ENCODE measurements around the gene CRHR1.

Gene CRHR1

GRCh38 chr17:45794840-45795239, 10.7 kb downstream of the CRHR1 start:
- Histone ChIP-seq H3K4me2 (ENCODE audit: low read depth, low read length, poor library complexity, severe bottlenecking) (no peak overlapping the region), H3F3A (ENCODE audit: insufficient read depth) (no peaks in the 10 kb centered on the region), H3K9me3 (ENCODE audit: insufficient read depth, low read length) (no peaks in the 10 kb centered on the region), H2AFZ (ENCODE audit: low read depth, low read length, severe bottlenecking) (no peak overlapping the region), H3K9me2 (replicated peaks; ENCODE audit: insufficient read depth, low read length) (no peaks in the 10 kb centered on the region), H3K9ac (ENCODE audit: low read length) (no peak overlapping the region), H3K4me3 (ENCODE audit: insufficient read depth, low read length, poor library complexity, severe bottlenecking) (no peak overlapping the region), H3K36me3 (ENCODE audit: low read length) (no peaks in the 10 kb centered on the region), H3K27ac (ENCODE audit: low read depth, low read length) (no peak overlapping the region), H4K20me1 (ENCODE audit: low read depth, low read length) (no peaks in the 10 kb centered on the region), H3K27me3 (ENCODE audit: low read length) (no peaks in the 10 kb centered on the region), H3K79me2 (ENCODE audit: insufficient read depth, low read length) (no peaks in the 10 kb centered on the region)
- TF ChIP-seq EZH2phosphoT487 (conservative IDR thresholded peaks at IDR 0.05; ENCODE audit: low read length), result no peak

- H3K4me2 ChIP-seq (ENCODE audit: low read depth, low read length, poor library complexity, severe bottlenecking), result no peak overlapping the region
- H2AFZ ChIP-seq (ENCODE audit: low read depth, low read length, severe bottlenecking), result no peak overlapping the region
- H3K9me2 ChIP-seq (replicated peaks; ENCODE audit: insufficient read depth, low read length), result no peaks in the 10 kb centered on the region
- H3K27ac ChIP-seq (ENCODE audit: low read depth, low read length), result no peak overlapping the region
- no peaks in the 10 kb centered on the region for H3K9me3 ChIP-seq (ENCODE audit: insufficient read depth, low read length)
- H3F3A ChIP-seq (ENCODE audit: insufficient read depth), result no peaks in the 10 kb centered on the region
- H3K9ac ChIP-seq (ENCODE audit: low read length), result no peak overlapping the region
- no peaks in the 10 kb centered on the region for H3K79me2 ChIP-seq (ENCODE audit: insufficient read depth, low read length)
- H4K20me1 ChIP-seq (ENCODE audit: low read depth, low read length), result no peaks in the 10 kb centered on the region
- no peak overlapping the region for H3K4me3 ChIP-seq (ENCODE audit: insufficient read depth, low read length, poor library complexity, severe bottlenecking)
- no peak for TF ChIP-seq CTCF (IDR thresholded peaks at IDR 0.05; ENCODE audit: insufficient read depth, low read length, poor library complexity, severe bottlenecking)
- TF ChIP-seq EZH2phosphoT487 (conservative IDR thresholded peaks at IDR 0.05; ENCODE audit: low read length), result no peak
- no peaks in the 10 kb centered on the region for H3K27me3 ChIP-seq (ENCODE audit: low read length)
- no peaks in the 10 kb centered on the region for H3K36me3 ChIP-seq (ENCODE audit: low read length)
These were observed 16.7 kb downstream of the CRHR1 start for GRCh38 chr17:45800816-45801215.

GRCh38 chr17:45801421-45801820, 17.3 kb downstream of the CRHR1 start:
- no peaks in the 10 kb centered on the region for H3K27me3 ChIP-seq (ENCODE audit: low read length)
- no peak overlapping the region for H3K27ac ChIP-seq (ENCODE audit: low read depth, low read length)
- no peak overlapping the region for H3K4me2 ChIP-seq (ENCODE audit: low read depth, low read length, poor library complexity, severe bottlenecking)
- H3K9ac ChIP-seq (ENCODE audit: low read length), result no peak overlapping the region
- no peaks in the 10 kb centered on the region for H3K79me2 ChIP-seq (ENCODE audit: insufficient read depth, low read length)
- no peaks in the 10 kb centered on the region for H3K9me3 ChIP-seq (ENCODE audit: insufficient read depth, low read length)
- no peaks in the 10 kb centered on the region for H4K20me1 ChIP-seq (ENCODE audit: low read depth, low read length)
- H3K4me3 ChIP-seq (ENCODE audit: insufficient read depth, low read length, poor library complexity, severe bottlenecking), result no peak overlapping the region
- H3K36me3 ChIP-seq (ENCODE audit: low read length), result no peaks in the 10 kb centered on the region
- H3F3A ChIP-seq (ENCODE audit: insufficient read depth), result no peaks in the 10 kb centered on the region
- no peaks in the 10 kb centered on the region for H3K9me2 ChIP-seq (replicated peaks; ENCODE audit: insufficient read depth, low read length)
- H2AFZ ChIP-seq (ENCODE audit: low read depth, low read length, severe bottlenecking), result no peak overlapping the region
- TF ChIP-seq EZH2phosphoT487 (conservative IDR thresholded peaks at IDR 0.05; ENCODE audit: low read length), result no peak

- H3K9ac ChIP-seq (ENCODE audit: low read length), result no peak overlapping the region
- no peaks in the 10 kb centered on the region for H3K9me2 ChIP-seq (replicated peaks; ENCODE audit: insufficient read depth, low read length)
- H2AFZ ChIP-seq (ENCODE audit: low read depth, low read length, severe bottlenecking), result no peak overlapping the region
- no peaks in the 10 kb centered on the region for H4K20me1 ChIP-seq (ENCODE audit: low read depth, low read length)
- H3K4me2 ChIP-seq (ENCODE audit: low read depth, low read length, poor library complexity, severe bottlenecking), result no peak overlapping the region
- TF ChIP-seq EZH2phosphoT487 (conservative IDR thresholded peaks at IDR 0.05; ENCODE audit: low read length) (no peak), CTCF (IDR thresholded peaks at IDR 0.05; ENCODE audit: insufficient read depth, low read length, poor library complexity, severe bottlenecking) (no peak)
- H3F3A ChIP-seq (ENCODE audit: insufficient read depth), result no peaks in the 10 kb centered on the region
- H3K79me2 ChIP-seq (ENCODE audit: insufficient read depth, low read length), result no peaks in the 10 kb centered on the region
- H3K36me3 ChIP-seq (ENCODE audit: low read length), result no peaks in the 10 kb centered on the region
- no peaks in the 10 kb centered on the region for H3K27me3 ChIP-seq (ENCODE audit: low read length)
- no peaks in the 10 kb centered on the region for H3K9me3 ChIP-seq (ENCODE audit: insufficient read depth, low read length)
- no peak overlapping the region for H3K27ac ChIP-seq (ENCODE audit: low read depth, low read length)
- H3K4me3 ChIP-seq (ENCODE audit: insufficient read depth, low read length, poor library complexity, severe bottlenecking), result no peak overlapping the region
These were observed 24.7 kb downstream of the CRHR1 start for GRCh38 chr17:45808845-45809244.
